Measurements from ENCODE around the gene ERMAP.
"Not testable (repeated sequence)": the region's sequence is repeated elsewhere in the genome, so short reads cannot be mapped to it uniquely, and the experiment has no call there.

Gene ERMAP

DNA sequence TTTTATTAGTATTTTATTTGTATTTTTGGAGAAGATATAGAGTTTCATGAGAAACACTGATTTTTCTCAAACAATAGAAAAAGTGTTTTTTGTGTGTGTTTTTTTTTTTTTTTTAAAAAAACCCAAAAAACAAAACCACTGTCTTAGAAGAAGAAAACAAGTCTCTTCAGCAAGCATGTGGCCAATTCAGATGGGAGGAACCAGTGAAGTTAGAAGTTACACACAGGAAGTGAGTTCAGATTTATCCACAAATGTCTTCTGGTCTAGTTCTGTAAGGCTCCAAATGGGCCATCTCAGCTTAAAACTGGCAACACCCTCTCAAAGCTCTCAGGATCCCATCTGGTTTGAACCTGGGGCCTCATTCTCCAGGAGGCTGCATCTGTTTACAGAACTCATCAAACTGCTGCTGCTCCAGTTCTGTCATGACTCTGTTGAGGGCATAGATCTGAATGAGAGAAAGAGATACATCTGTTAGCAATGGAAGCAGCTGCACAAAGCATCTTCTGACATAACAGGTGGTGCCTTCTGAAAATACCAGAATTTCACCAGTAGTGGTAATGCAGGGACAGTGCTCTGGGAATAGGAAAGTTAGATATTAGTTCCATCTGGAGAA, 9.8 kb upstream of the ERMAP start:
- DNase-seq: no peak

GRCh38 chr1:42814815-42815214, 2.1 kb upstream of the ERMAP start:
- DNase-seq: not testable (repeated sequence)

- DNase-seq: no peak
These were observed 859 bp upstream of the ERMAP start for GRCh38 chr1:42815941-42816584.

DNA sequence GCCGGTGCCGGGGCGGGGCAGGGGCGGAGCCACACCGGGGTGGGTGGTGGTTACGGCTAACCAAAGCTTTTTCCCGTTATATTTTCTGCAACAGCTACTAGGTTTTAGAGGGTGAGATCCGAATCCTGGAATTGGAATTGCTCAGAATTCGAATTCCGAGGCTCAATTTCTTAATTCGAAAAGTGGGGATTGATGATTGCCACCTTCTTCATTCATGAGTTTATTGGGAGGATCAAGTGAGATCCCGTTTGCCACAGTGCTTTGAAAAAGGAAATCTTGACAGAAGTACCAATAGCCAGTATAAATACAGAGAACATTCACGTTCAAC, 482 bp downstream of the ERMAP start:
- no peak for DNase-seq

DNA sequence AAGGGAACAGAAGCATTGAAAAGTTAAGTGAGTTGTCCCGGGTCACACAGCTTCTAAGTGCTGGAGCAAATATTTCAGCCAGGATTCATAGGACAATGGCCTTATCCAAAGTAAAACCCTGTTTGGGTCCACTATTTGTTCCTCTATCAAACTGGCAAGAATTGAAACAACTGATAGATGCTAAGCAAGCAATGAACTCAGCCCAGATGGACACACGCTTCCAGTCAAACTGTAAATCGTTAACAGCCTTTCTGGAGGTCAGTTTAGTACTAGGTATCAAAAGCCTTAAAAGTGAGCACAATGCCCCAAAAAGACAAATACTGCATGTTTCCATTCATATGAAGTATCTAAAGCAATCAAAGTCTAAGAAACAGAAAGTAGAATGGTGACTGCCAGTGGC, 1.1 kb downstream of the ERMAP start:
- DNase-seq: no peak

GRCh38 chr1:42820813-42821212, 3.9 kb downstream of the ERMAP start:
- DNase-seq: no peak

DNA sequence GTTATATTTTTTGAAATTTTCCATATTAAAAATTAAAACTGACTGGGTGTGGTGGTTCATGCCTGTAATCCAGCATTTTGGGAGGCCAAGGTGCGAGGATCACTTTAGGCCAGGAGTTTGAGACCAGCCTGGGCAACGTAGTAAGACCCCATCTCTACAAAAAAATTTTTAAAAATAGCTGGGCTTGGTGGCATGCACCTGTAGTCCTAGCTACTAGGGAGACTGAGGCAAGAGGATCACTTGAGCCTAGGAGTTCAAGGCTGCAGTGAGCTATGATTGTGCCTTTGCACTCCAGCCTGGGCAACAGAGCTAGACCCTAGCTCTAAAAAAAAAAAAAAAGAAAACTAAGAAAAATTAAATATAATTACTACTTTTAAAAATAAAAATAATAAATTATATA, 4.8 kb downstream of the ERMAP start:
- DNase-seq: no peak

- DNase-seq: no peak
These were observed 6.0 kb downstream of the ERMAP start for GRCh38 chr1:42822800-42823392.

GRCh38 chr1:42824481-42825035, 7.6 kb downstream of the ERMAP start:
- no peak for DNase-seq

DNA sequence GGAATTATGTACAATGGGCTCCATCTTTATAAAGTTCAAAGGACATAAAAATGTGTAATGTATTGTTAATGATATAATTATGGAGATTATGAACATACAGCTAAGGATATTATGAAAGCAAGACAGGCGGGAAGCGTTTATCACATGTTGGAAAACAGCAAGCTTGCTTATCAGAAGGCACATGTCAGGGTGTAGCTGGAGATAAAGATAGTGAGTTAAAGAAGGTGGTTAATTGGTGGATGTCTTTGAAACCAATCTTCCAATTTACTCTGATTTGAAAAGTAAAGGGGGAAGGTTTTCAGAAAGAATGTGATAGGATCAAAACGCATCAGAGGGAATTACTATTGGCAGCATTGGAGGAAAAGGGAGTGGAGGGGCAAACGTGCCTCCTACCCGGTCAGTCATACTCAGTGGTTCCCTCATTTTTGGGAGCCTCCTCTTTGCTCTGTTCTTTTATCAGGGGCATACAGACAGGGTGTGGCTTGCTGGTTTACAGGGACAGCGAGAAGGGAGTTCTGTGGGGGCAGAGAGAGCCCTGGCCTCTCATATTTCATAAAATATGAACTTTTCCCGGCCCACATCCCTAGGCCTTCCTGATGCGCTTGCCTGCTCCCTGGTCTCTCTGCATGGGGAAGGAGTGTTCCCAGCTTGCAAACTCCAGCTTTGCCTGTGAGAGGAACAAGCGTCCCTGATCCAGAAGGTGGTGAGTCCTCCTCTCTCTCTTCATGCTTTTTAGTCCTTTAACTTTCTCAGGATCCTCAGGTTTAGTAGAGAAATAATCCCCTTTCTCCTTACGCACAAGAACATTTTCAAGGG, 8.3 kb downstream of the ERMAP start:
- DNase-seq: no peak

DNA sequence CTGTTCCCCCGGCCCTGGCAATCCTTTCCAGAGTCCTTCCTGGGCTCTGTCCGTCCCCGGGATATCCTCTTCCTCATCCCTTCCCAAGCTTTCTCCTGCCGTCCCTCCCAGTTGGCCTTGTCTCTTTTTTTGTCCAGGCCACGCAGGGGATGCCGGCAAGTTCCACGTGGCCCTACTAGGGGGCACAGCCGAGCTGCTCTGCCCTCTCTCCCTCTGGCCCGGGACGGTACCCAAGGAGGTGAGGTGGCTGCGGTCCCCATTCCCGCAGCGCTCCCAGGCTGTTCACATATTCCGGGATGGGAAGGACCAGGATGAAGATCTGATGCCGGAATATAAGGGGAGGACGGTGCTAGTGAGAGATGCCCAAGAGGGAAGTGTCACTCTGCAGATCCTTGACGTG, 13.7 kb downstream of the ERMAP start:
- DNase-seq: no peak

GRCh38 chr1:42831273-42831672, 14.4 kb downstream of the ERMAP start:
- no peak for DNase-seq

- no peak for DNase-seq
These were observed 15.8 kb downstream of the ERMAP start for GRCh38 chr1:42832641-42833240.

GRCh38 chr1:42833981-42834380, 17.1 kb downstream of the ERMAP start:
- no peak for DNase-seq

GRCh38 chr1:42834803-42835202, 17.9 kb downstream of the ERMAP start:
- no peak for DNase-seq

DNA sequence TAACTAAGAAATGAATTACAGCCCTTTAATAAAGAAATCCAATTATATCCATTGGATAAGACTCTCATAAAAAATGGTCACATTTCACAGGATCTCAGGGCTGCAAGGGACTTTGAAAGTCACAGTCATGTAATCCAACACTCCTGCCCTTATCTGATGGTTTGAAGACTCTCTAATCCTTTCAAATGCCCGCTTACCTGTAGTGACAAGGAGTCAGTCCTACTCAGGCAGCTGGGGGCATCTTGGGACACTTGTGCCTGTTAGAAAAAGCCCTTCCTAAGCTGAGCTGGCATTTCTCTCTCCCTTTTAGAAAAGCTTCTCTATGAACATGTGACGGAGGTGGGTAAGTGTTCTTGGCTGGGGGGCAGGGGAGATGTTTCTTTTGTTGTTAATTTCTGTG, 18.5 kb downstream of the ERMAP start:
- DNase-seq: no peak

GRCh38 chr1:42837709-42838108, 20.8 kb downstream of the ERMAP start:
- DNase-seq: no peak

DNA sequence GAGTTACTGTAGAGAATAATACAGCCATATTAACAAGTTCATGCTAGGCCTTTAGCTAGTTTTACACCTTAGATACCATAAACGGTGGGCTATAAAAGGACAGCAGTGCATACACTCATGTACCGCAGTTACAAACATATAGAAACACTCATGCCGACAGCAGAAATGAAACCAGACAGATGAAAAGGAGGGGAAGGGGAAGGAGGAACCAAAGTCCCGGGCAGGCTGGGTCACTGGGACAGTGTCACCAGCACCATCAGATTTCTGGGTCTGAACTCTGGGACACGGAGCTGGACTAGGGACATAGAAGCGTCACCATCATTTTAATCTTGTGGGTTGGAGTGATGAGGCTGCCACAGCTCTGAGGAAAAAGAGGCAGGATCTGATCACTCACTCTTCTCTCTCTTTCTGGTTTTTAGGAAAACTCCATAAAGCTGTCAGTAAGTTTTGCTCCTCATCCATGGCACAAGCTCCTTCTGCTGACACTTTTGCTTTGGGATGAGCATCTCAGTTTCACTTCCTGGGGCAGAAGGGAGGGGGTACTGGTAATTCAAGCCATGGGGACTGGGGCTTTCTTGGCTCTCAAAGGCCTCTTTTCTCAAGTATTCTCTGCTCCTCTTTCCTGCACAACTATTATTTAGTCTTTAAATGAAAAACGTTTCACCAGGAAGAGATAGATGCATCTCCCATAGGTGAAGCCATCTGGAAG, 21.7 kb downstream of the ERMAP start:
- no peak for DNase-seq

DNA sequence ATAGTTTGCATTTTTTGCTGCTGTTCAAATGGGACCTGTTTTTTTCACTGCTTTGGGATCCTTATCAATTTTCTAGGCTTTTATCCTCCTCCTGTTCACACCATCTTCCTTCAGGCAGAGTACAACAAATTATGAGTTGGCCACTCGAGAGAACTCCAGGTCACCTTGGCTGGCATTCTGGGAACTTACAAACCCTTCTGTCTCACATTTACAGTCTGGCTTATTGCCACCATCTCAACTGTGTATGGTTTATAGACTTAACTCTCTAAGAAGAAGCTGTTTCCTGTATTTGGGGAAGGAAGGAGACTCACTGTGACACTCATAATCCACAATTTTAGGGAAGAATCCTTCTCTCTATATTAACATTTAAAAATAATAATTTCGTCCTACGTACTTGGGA, 24.1 kb downstream of the ERMAP start:
- no peak for DNase-seq

- no peak for DNase-seq
These were observed 24.7 kb downstream of the ERMAP start for GRCh38 chr1:42841440-42842147.

DNA sequence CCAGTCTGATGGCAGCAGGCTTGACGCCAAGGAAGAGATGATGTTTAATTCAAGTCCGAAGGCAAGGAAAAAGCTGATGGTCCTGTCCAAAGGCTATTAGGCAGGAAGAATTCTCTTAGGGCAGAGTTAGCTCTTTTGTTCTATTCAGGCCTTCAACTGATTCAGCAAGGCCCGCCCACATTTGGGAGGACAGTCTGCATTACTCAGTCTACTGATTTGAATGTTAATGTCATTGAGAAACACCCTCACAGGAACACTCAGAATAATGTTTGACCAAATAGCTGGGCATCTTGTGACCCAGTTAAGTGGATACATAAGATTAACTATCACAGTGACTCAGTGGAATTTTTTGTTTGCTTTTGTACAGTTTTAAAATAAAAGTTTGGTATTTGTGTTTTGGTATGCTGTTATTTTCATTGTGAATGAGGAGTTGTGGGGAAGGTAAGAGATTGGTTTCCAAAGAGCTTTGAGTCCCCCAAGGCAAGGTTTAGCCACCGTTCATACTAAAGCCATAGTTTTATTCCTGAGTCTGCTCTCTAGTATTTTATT, 27.7 kb downstream of the ERMAP start:
- no peak for DNase-seq

DNA sequence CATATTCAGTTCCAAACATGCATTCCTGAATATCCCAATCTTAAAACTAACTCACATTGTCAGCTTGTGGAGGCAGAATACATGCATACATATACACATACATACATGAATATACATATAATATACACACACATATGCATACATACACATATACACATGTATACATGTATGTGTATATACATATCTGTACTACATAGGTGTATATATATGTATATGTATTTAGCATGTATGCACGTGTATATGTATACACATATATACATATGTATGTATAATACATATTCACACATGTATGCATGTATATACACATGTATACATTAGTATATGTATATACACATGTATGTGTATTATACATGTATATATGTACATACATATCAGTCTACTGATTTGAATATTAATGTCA, 28.3 kb downstream of the ERMAP start:
- DNase-seq: no peak
